ENCODE results near the gene STARD5.

STARD5 gene

DNA sequence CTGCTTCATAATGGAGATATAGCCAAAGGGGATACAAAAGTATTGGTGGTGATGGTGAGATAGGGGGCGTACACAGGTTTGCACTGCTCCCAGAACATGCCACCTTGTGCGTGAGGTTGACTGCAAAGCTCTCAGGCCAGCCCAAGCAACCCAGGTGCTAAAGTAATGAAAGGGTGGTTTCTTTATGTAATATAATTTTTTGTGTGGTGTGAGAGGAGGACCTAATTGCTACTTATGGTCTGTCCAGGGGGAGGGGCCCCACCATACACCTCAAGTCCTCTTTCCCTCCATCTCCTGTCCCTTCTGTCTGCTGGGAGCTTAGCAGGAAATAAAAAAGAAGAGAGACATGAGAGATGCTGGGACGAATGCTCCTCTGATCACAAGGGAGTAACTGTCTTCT lies 53.8 kb downstream of the STARD5 start:
- H3K27ac ChIP-seq = no peak overlapping the region
- TF ChIP-seq CTCF (IDR thresholded peaks at IDR 0.05) (no peak), ZFX (IDR thresholded peaks at IDR 0.05; ENCODE audit: borderline replicate concordance) (no peak)

DNA sequence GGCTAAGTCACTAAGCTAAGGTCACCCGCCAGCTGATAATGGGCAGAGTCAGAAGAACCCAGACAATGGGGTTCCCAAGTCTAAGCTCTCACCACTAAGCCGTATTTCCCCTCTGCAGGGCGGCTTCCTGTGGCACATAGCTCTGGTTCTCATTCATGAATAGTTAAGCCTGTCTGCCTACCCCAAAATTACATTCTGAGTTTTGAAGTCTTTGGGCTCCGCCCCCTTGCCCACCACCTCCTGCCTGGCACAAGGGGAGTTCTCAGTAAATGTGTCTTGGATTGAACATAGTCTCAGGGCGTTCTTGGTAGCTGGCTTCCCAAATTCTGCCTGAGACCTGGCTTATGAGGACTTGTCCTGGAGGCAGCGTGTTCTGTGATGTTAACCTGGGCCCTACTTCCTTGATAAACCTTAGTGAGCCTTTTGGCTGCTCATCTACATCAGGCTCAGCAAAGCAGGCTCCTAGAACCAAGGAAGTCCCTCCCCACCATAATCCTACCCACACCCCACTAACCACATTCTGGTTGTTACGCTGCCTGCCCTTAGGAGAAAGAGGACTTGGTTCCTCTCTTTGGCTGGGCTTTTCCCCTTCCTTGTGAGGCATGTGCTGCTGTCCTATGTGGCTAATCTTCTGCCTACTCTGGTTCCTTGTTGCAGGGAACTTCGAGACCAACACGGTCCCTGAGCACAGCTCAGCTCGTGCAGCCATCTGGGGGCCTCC lies 54.9 kb downstream of the STARD5 start:
- TF ChIP-seq CTCF (IDR thresholded peaks at IDR 0.05) (no peak), ZFX (IDR thresholded peaks at IDR 0.05; ENCODE audit: borderline replicate concordance) (no peak)
- H3K27ac ChIP-seq = no peak overlapping the region

DNA sequence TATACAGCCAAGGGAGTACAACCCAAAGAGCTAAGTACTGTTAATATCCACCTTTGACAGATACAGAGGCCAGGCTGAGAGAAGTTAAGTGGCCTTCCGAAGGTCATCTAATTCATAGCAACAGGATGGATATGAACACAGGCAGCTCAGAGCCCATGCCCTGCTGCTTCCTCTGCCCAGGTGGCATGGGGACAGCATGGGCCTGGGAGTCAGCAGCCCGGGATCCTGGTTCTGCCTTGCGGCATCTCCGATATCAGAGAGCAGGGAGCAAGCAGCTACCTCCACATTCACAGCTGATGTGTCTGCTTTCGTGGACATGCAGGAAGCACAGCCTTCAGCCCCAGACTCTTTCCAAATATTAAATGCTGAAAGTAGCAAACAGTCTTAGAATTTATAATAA lies 55.6 kb downstream of the STARD5 start:
- no peak for TF ChIP-seq ZFX (IDR thresholded peaks at IDR 0.05; ENCODE audit: borderline replicate concordance)
- TF ChIP-seq CTCF (IDR thresholded peaks at IDR 0.05) = no peak
- H3K27ac ChIP-seq = no peak overlapping the region

DNA sequence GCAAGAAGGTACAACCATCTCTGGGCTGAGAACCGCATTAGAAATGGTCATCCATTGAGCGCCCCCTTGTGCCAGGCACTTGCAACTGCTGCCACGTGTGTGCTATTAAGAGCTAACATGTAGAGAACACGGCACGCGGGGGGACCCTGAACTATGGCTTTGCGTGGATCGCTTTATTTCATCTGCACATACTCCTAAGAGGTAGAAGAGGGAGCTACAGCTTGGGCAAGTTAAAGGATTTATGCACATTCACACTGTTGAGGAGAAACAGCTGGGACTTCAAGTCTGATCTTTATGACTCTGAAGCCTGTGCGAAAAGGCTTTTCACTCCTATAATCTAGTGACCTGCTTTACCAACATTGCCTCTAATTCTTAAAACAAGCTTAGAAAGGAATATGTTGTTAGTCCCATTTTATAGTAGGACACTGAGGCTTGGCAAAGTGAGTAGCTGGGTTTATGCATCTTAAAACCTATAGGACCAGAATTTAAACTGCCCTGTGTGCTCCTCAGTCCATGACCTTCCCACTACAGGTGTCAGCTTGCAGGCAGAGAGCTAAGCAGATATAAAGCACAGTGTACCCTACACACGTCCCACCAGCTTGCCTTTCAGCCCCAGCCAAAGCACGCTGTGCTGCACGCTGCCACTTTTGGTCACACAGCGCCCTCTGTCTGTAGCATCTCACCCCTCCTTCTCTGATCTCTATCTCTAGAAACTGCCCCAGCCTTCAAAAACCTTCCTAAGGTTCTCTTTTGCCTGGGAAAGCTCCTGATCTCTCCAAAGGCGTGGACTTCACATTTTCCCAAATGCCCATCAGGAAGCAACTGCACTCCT lies 57.8 kb downstream of the STARD5 start:
- TF ChIP-seq ZFX (IDR thresholded peaks at IDR 0.05; ENCODE audit: borderline replicate concordance) = no peak
- TF ChIP-seq CTCF (IDR thresholded peaks at IDR 0.05) = peak; percentile 87
- no peak overlapping the region for H3K27ac ChIP-seq

- TF ChIP-seq CTCF (IDR thresholded peaks at IDR 0.05) = no peak
- TF ChIP-seq ZFX (IDR thresholded peaks at IDR 0.05; ENCODE audit: borderline replicate concordance) = no peak
- no peak overlapping the region for H3K27ac ChIP-seq
Observed at GRCh38 chr15:81265256-81265943, 58.5 kb downstream of the STARD5 start.

- no peak overlapping the region for H3K27ac ChIP-seq
- no peak for TF ChIP-seq CTCF (IDR thresholded peaks at IDR 0.05)
- no peak for TF ChIP-seq ZFX (IDR thresholded peaks at IDR 0.05; ENCODE audit: borderline replicate concordance)
Observed at GRCh38 chr15:81264072-81264857, 59.7 kb downstream of the STARD5 start.
